Measurements from ENCODE around the gene PLPPR1.

The PLPPR1 gene

DNA sequence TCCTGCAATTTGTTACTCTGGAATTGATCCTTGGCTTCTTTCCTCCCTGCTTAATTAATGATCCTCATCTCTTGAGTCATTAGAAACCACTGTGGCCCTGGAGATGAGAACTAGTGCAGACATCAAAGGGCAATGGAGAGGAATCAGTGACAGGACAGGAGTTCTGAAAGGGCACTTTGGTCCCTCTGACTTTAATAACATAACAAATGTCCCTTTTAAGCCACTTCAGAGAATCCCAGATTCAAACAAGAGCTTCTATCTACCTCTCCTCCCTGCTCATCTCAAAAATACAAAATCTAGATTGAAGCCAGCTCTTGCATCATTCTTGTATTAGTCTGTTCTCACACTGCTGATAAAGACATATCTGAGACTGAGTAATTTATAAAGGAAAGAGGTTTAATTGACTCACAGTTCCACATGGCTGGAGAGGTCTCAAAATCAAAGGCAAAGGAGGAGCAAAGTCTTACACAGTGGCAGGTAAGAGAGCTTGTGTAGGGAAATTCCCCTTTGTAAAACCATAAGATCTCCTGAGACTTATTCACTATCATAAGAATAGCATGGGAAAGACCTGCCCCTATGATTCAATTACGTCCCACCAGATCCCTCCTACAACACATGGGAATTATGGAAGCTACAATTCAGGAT, 139.1 kb downstream of the PLPPR1 start:
- ATAC-seq: no peak

DNA sequence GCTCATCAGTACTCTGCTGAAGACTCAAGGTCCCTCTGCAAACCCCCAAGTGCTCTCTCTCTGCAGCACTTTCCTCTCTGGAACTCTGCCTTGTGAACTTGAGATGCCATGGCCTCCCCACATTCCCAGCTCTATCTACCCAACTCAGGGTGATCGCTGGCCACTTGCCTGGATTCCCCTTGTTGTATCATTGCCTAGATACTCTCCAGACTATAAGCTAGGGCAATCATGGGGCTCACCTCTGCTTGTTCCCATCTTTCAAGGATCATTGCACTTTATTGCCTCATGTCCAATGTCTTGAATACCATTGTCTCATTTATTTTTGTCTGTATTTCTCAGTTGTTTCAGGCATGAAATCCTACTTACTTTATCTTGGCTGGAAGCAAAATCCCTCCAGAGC, 144.1 kb downstream of the PLPPR1 start:
- ATAC-seq: no peak
- TF ChIP-seq, protein P1, sequence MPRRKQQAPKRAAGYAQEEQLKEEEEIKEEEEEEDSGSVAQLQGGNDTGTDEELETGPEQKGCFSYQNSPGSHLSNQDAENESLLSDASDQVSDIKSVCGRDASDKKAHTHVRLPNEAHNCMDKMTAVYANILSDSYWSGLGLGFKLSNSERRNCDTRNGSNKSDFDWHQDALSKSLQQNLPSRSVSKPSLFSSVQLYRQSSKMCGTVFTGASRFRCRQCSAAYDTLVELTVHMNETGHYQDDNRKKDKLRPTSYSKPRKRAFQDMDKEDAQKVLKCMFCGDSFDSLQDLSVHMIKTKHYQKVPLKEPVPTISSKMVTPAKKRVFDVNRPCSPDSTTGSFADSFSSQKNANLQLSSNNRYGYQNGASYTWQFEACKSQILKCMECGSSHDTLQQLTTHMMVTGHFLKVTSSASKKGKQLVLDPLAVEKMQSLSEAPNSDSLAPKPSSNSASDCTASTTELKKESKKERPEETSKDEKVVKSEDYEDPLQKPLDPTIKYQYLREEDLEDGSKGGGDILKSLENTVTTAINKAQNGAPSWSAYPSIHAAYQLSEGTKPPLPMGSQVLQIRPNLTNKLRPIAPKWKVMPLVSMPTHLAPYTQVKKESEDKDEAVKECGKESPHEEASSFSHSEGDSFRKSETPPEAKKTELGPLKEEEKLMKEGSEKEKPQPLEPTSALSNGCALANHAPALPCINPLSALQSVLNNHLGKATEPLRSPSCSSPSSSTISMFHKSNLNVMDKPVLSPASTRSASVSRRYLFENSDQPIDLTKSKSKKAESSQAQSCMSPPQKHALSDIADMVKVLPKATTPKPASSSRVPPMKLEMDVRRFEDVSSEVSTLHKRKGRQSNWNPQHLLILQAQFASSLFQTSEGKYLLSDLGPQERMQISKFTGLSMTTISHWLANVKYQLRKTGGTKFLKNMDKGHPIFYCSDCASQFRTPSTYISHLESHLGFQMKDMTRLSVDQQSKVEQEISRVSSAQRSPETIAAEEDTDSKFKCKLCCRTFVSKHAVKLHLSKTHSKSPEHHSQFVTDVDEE (CRISPR knock-in tag; IDR thresholded peaks at IDR 0.05): no peak
- TF ChIP-seq ZNF8 (CRISPR knock-in tag; IDR thresholded peaks at IDR 0.05): no peak
- TF ChIP-seq, protein P2, sequence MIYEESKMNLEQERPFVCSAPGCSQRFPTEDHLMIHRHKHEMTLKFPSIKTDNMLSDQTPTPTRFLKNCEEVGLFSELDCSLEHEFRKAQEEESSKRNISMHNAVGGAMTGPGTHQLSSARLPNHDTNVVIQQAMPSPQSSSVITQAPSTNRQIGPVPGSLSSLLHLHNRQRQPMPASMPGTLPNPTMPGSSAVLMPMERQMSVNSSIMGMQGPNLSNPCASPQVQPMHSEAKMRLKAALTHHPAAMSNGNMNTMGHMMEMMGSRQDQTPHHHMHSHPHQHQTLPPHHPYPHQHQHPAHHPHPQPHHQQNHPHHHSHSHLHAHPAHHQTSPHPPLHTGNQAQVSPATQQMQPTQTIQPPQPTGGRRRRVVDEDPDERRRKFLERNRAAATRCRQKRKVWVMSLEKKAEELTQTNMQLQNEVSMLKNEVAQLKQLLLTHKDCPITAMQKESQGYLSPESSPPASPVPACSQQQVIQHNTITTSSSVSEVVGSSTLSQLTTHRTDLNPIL (CRISPR knock-in tag; IDR thresholded peaks at IDR 0.05; ENCODE audit: low read depth): no peak
- TF ChIP-seq, protein P3, sequence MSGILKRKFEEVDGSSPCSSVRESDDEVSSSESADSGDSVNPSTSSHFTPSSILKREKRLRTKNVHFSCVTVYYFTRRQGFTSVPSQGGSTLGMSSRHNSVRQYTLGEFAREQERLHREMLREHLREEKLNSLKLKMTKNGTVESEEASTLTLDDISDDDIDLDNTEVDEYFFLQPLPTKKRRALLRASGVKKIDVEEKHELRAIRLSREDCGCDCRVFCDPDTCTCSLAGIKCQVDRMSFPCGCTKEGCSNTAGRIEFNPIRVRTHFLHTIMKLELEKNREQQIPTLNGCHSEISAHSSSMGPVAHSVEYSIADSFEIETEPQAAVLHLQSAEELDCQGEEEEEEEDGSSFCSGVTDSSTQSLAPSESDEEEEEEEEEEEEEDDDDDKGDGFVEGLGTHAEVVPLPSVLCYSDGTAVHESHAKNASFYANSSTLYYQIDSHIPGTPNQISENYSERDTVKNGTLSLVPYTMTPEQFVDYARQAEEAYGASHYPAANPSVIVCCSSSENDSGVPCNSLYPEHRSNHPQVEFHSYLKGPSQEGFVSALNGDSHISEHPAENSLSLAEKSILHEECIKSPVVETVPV (CRISPR knock-in tag; IDR thresholded peaks at IDR 0.05): no peak
- TF ChIP-seq PPARA (CRISPR knock-in tag; IDR thresholded peaks at IDR 0.05; ENCODE audit: borderline replicate concordance): no peak
- TF ChIP-seq, protein P4, sequence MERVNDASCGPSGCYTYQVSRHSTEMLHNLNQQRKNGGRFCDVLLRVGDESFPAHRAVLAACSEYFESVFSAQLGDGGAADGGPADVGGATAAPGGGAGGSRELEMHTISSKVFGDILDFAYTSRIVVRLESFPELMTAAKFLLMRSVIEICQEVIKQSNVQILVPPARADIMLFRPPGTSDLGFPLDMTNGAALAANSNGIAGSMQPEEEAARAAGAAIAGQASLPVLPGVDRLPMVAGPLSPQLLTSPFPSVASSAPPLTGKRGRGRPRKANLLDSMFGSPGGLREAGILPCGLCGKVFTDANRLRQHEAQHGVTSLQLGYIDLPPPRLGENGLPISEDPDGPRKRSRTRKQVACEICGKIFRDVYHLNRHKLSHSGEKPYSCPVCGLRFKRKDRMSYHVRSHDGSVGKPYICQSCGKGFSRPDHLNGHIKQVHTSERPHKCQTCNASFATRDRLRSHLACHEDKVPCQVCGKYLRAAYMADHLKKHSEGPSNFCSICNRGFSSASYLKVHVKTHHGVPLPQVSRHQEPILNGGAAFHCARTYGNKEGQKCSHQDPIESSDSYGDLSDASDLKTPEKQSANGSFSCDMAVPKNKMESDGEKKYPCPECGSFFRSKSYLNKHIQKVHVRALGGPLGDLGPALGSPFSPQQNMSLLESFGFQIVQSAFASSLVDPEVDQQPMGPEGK (CRISPR knock-in tag; IDR thresholded peaks at IDR 0.05; ENCODE audit: borderline replicate concordance): no peak
- TF ChIP-seq ZNF565 (CRISPR knock-in tag; conservative IDR thresholded peaks at IDR 0.05; ENCODE audit: low read depth): no peak
- no peak for TF ChIP-seq ZC3H10 (CRISPR knock-in tag; IDR thresholded peaks at IDR 0.05)
- no peak for TF ChIP-seq TCF4 (CRISPR knock-in tag; IDR thresholded peaks at IDR 0.05; ENCODE audit: borderline replicate concordance)
- no peak for TF ChIP-seq ARNTL (CRISPR knock-in tag; IDR thresholded peaks at IDR 0.05; ENCODE audit: borderline replicate concordance, low read depth)
- no peak for TF ChIP-seq ESRRG (CRISPR knock-in tag; IDR thresholded peaks at IDR 0.05)
- no peak for TF ChIP-seq ZFP30 (CRISPR knock-in tag; IDR thresholded peaks at IDR 0.05)
- TF ChIP-seq, protein P5, sequence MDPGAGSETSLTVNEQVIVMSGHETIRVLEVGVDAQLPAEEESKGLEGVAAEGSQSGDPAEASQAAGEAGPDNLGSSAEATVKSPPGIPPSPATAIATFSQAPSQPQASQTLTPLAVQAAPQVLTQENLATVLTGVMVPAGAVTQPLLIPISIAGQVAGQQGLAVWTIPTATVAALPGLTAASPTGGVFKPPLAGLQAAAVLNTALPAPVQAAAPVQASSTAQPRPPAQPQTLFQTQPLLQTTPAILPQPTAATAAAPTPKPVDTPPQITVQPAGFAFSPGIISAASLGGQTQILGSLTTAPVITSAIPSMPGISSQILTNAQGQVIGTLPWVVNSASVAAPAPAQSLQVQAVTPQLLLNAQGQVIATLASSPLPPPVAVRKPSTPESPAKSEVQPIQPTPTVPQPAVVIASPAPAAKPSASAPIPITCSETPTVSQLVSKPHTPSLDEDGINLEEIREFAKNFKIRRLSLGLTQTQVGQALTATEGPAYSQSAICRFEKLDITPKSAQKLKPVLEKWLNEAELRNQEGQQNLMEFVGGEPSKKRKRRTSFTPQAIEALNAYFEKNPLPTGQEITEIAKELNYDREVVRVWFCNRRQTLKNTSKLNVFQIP (CRISPR knock-in tag; IDR thresholded peaks at IDR 0.05; ENCODE audit: borderline replicate concordance, low read depth): no peak

More for the DNA sequence above, 139.1 kb downstream of the PLPPR1 start:
- no peak for TF ChIP-seq ISL1 (CRISPR knock-in tag; IDR thresholded peaks at IDR 0.05)
- no peak for TF ChIP-seq RARB (CRISPR knock-in tag; IDR thresholded peaks at IDR 0.05)
- no peak for TF ChIP-seq SNAI2 (CRISPR knock-in tag; IDR thresholded peaks at IDR 0.05)
- no peak for TF ChIP-seq ESRRG (CRISPR knock-in tag; IDR thresholded peaks at IDR 0.05)
- no peak for TF ChIP-seq ZNF70 (CRISPR knock-in tag; IDR thresholded peaks at IDR 0.05)
- TF ChIP-seq ZFP30 (CRISPR knock-in tag; IDR thresholded peaks at IDR 0.05): no peak
- TF ChIP-seq ZFP3 (CRISPR knock-in tag; IDR thresholded peaks at IDR 0.05): no peak
- TF ChIP-seq OSR1 (CRISPR knock-in tag; IDR thresholded peaks at IDR 0.05): no peak

DNA sequence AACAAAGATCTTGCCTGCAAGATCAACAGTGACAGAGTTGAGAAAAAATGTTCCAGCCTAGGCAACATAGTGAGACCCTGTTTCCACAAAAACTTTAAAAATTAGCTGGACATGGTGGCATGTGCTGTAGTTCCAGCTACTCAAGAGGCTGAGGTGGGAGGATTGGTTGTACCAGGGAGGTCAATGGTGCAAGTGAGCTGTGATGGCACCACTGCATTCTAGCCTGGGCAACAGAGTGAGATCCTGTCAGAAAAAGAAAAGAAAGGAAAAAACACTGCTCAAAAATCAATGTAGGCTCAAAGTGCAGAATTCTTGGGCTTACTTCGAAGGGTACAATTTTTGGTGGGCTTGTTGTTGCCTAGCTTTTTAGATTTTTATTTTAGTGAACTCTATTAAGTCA, 145.4 kb downstream of the PLPPR1 start:
- no peak for ATAC-seq
- TF ChIP-seq, protein P4 (CRISPR knock-in tag; IDR thresholded peaks at IDR 0.05; ENCODE audit: borderline replicate concordance): no peak
- no peak for TF ChIP-seq ZFP3 (CRISPR knock-in tag; IDR thresholded peaks at IDR 0.05)
